Mesendoderm (in vitro differentiated cells): ENCODE measurements around the gene ONECUT3.

Experiments
- DNase-seq: peaks from one replicate; pipeline ENCODE4 v3.0.0; 2013
- H2AK5ac ChIP-seq: 2 replicates; pipeline ENCODE4 v1.6.1; 2013; ENCODE audit warnings: low read length, inconsistent platforms
- H2BK120ac ChIP-seq: 2 replicates; pipeline ENCODE4 v1.6.1; 2013; ENCODE audit warnings: low read depth, mild to moderate bottlenecking, low read length, moderate library complexity, mixed read lengths
- H2BK15ac ChIP-seq: replicated peaks from 2 replicates; pipeline ENCODE4 v1.6.1; 2013; ENCODE audit warnings: low read depth, mild to moderate bottlenecking, moderate library complexity
- H2BK5ac ChIP-seq: 2 replicates; pipeline ENCODE4 v1.6.1; 2013; ENCODE audit warnings: low read length, inconsistent platforms
- H3K18ac ChIP-seq: 2 replicates; pipeline ENCODE4 v1.6.1; 2013; ENCODE audit warnings: mild to moderate bottlenecking, low read length, mixed read lengths
- H3K23ac ChIP-seq: one replicate; pipeline ENCODE4 v1.6.1; 2013; ENCODE audit warnings: low read length
- H3K27ac ChIP-seq: 2 replicates; pipeline ENCODE4 v1.5.1; 2013; ENCODE audit warnings: low read depth, mild to moderate bottlenecking, inconsistent platforms, low read length, moderate library complexity
- H3K27me3 ChIP-seq: 2 replicates; pipeline ENCODE4 v1.6.1; 2013; ENCODE audit warnings: low read length, control low read depth, mild to moderate bottlenecking, inconsistent platforms; ENCODE audit not compliant: insufficient read depth, poor library complexity
- H3K36me3 ChIP-seq: 2 replicates; pipeline ENCODE4 v1.6.1; 2013; ENCODE audit warnings: low read length, inconsistent platforms; ENCODE audit not compliant: control insufficient read depth, insufficient read depth
- H3K4ac ChIP-seq: one replicate; pipeline ENCODE4 v1.6.1; 2013; ENCODE audit warnings: low read depth, mild to moderate bottlenecking, low read length, moderate library complexity
- H3K4me1 ChIP-seq: 2 replicates; pipeline ENCODE4 v1.6.1; 2013; ENCODE audit warnings: low read depth, low read length, inconsistent platforms; ENCODE audit not compliant: control insufficient read depth
- H3K4me2 ChIP-seq: 2 replicates; pipeline ENCODE4 v1.6.1; 2013; ENCODE audit warnings: low read length
- H3K4me3 ChIP-seq: 2 replicates; pipeline ENCODE4 v1.5.1; 2013; ENCODE audit warnings: mild to moderate bottlenecking, low read length
- H3K56ac ChIP-seq: one replicate; pipeline ENCODE4 v1.6.1; 2013; ENCODE audit warnings: low read length
- H3K79me1 ChIP-seq: 2 replicates; pipeline ENCODE4 v1.6.1; 2013; ENCODE audit warnings: low read length, inconsistent platforms
- H3K79me2 ChIP-seq: 2 replicates; pipeline ENCODE4 v1.6.1; 2013; ENCODE audit warnings: mild to moderate bottlenecking, low read length; ENCODE audit not compliant: control insufficient read depth, insufficient read depth
- H3K9ac ChIP-seq: 2 replicates; pipeline ENCODE4 v1.6.1; 2013; ENCODE audit warnings: low read length, inconsistent platforms
- H4K5ac ChIP-seq: one replicate; pipeline ENCODE4 v1.6.1; 2013; ENCODE audit warnings: low read length
- H4K8ac ChIP-seq: one replicate; pipeline ENCODE4 v1.6.1; 2013; ENCODE audit warnings: low read depth, mild to moderate bottlenecking, control low read depth, low read length, moderate library complexity
- WGBS: extraction: QIAGEN DNeasy Blood & Tissue Kit; methylation state at CpG from one replicate; pipeline ENCODE4 v1.1.7; 2013; ENCODE audit warnings: low lambda C conversion rate, missing lambda C conversion rate; ENCODE audit not compliant: insufficient coverage; ENCODE audit errors: extremely low coverage; 5-methylcytosine and 5-hydroxymethylcytosine counted together

The ONECUT3 gene

DNA sequence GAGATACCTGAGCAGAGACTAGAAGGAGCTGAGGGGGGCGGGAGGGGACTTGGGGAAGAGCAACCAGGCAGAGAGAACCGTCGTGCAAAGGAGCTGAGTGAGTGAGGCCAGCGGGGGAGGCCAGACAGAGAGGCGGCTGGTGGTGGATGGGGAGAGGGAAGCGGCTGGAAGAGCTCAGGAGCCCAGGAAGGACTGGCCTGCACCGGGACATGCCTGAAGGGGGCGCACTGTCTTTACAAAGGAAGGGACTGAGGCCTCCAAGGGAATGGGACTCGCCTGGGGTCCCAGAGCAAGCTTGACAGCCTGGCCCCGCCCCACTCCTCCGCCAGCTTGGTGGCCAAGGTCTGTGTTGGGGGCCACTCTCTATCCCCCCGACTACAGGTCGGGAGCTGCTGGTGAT lies 14.9 kb downstream of the ONECUT3 start:
- WGBS = no CpG with 5 or more reads among the region's 13 CpGs
- peak; percentile 81 for DNase-seq
- no peak overlapping the region for H3K23ac ChIP-seq
- no peak overlapping the region for H4K8ac ChIP-seq
- H2BK5ac ChIP-seq = no peak overlapping the region
- no peak overlapping the region for H2BK120ac ChIP-seq
- H3K4me2 ChIP-seq = no peak overlapping the region
- no peak overlapping the region for H2AK5ac ChIP-seq
- H3K79me1 ChIP-seq = no peaks in the 10 kb centered on the region
- no peak overlapping the region for H4K5ac ChIP-seq
- H3K27me3 ChIP-seq = peaks cover 41% of the 10 kb centered on the region
- no peak overlapping the region for H3K9ac ChIP-seq
- no peak overlapping the region for H3K27ac ChIP-seq
- no peaks in the 10 kb centered on the region for H3K4me1 ChIP-seq
- no peak overlapping the region for H3K56ac ChIP-seq
- no peaks in the 10 kb centered on the region for H3K36me3 ChIP-seq
- H2BK15ac ChIP-seq = no peak overlapping the region
- no peaks in the 10 kb centered on the region for H3K79me2 ChIP-seq
- no peak overlapping the region for H3K4me3 ChIP-seq
- H3K18ac ChIP-seq = no peak overlapping the region
- no peak overlapping the region for H3K4ac ChIP-seq

- no peak overlapping the region for H3K4me3 ChIP-seq
- H3K4ac ChIP-seq = no peak overlapping the region
- H2BK15ac ChIP-seq = no peak overlapping the region
- peaks cover 35% of the 10 kb centered on the region for H3K27me3 ChIP-seq
- no peak overlapping the region for H3K56ac ChIP-seq
- H3K9ac ChIP-seq = no peak overlapping the region
- H3K79me2 ChIP-seq = no peaks in the 10 kb centered on the region
- H3K18ac ChIP-seq = no peak overlapping the region
- no CpG with 5 or more reads among the region's 9 CpGs for whole genome bisulfite sequencing
- no peak overlapping the region for H3K27ac ChIP-seq
- no peak overlapping the region for H3K23ac ChIP-seq
- H3K4me2 ChIP-seq = no peak overlapping the region
- H3K36me3 ChIP-seq = no peaks in the 10 kb centered on the region
- no peaks in the 10 kb centered on the region for H3K79me1 ChIP-seq
- no peaks in the 10 kb centered on the region for H3K4me1 ChIP-seq
- H2BK5ac ChIP-seq = no peak overlapping the region
- no peak overlapping the region for H4K5ac ChIP-seq
- no peak overlapping the region for H4K8ac ChIP-seq
- H2BK120ac ChIP-seq = no peak overlapping the region
- no peak for DNase-seq
- H2AK5ac ChIP-seq = no peak overlapping the region
Measured at GRCh38 chr19:1768918-1769644, 15.8 kb downstream of the ONECUT3 start.

GRCh38 chr19:1769645-1769985 lies 16.3 kb downstream of the ONECUT3 start:
- no peak overlapping the region for H2BK15ac ChIP-seq
- H3K27ac ChIP-seq = no peak overlapping the region
- no peak overlapping the region for H3K4me2 ChIP-seq
- no peak overlapping the region for H4K8ac ChIP-seq
- no peaks in the 10 kb centered on the region for H3K36me3 ChIP-seq
- no peak overlapping the region for H3K4ac ChIP-seq
- DNase-seq = no peak
- H3K79me1 ChIP-seq = no peaks in the 10 kb centered on the region
- no peak overlapping the region for H3K18ac ChIP-seq
- no peak overlapping the region for H2BK120ac ChIP-seq
- no peak overlapping the region for H3K9ac ChIP-seq
- H3K23ac ChIP-seq = no peak overlapping the region
- H3K4me1 ChIP-seq = no peaks in the 10 kb centered on the region
- no peaks in the 10 kb centered on the region for H3K79me2 ChIP-seq
- no peak overlapping the region for H4K5ac ChIP-seq
- H2BK5ac ChIP-seq = no peak overlapping the region
- no peak overlapping the region for H3K56ac ChIP-seq
- peaks cover 31% of the 10 kb centered on the region for H3K27me3 ChIP-seq
- no peak overlapping the region for H3K4me3 ChIP-seq
- WGBS = no CpG with 5 or more reads among the region's 12 CpGs
- no peak overlapping the region for H2AK5ac ChIP-seq

DNA sequence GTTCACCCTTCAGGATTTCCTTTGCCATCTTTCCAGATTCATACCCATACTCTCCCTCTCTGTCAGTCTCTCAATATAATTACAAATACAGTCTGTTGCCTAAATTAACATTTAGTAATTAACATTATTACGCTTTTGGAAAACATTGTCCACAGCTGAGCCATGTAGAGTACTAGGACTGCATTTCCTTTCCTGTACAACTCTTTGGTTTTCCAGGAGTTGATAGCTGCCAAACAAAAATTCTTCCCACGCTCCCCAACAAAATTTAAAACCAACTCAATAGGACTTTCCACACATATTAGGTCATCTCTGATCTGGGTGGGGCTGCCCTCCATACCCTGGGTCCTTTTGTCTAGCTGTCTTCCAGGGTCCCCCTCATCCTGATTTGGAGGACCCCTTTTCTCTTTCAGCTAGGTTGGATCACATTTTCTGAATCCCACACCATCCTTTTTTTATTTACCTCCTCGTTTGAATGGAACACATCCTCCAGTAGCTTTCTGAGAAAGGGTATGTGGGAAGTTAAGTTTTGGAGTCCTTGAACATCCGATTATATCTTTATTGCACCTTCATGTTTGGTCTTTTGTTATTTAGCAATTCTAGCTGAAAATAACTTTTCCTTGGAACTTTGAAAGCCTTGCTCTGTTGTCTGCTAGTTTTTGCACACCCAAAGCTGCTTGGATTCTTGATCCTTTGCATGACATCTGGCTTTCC lies 17.7 kb downstream of the ONECUT3 start:
- no peaks in the 10 kb centered on the region for H3K79me2 ChIP-seq
- no peak overlapping the region for H3K56ac ChIP-seq
- H2BK5ac ChIP-seq = no peak overlapping the region
- H3K18ac ChIP-seq = no peak overlapping the region
- no peak overlapping the region for H3K9ac ChIP-seq
- no peak overlapping the region for H2BK120ac ChIP-seq
- no CpG with 5 or more reads among the region's 4 CpGs for WGBS
- H3K36me3 ChIP-seq = no peaks in the 10 kb centered on the region
- no peaks in the 10 kb centered on the region for H3K79me1 ChIP-seq
- H3K4me3 ChIP-seq = no peak overlapping the region
- H3K27ac ChIP-seq = no peak overlapping the region
- H4K8ac ChIP-seq = no peak overlapping the region
- H4K5ac ChIP-seq = no peak overlapping the region
- H2AK5ac ChIP-seq = no peak overlapping the region
- H2BK15ac ChIP-seq = no peak overlapping the region
- H3K27me3 ChIP-seq = peaks cover 24% of the 10 kb centered on the region
- H3K23ac ChIP-seq = no peak overlapping the region
- no peak overlapping the region for H3K4me2 ChIP-seq
- no peak for DNase-seq
- H3K4ac ChIP-seq = no peak overlapping the region
- H3K4me1 ChIP-seq = no peaks in the 10 kb centered on the region

- no CpG with 5 or more reads among the region's 8 CpGs for WGBS
- Histone ChIP-seq H4K5ac (no peak overlapping the region), H3K79me1 (no peaks in the 10 kb centered on the region), H3K4me3 (no peak overlapping the region), H4K8ac (no peak overlapping the region), H3K4me2 (no peak overlapping the region), H3K18ac (no peak overlapping the region), H2AK5ac (no peak overlapping the region), H2BK120ac (no peak overlapping the region), H3K4ac (no peak overlapping the region), H3K9ac (no peak overlapping the region), H3K27me3 (peaks cover 26% of the 10 kb centered on the region), H2BK15ac (no peak overlapping the region), H3K56ac (no peak overlapping the region), H3K23ac (no peak overlapping the region), H3K79me2 (no peaks in the 10 kb centered on the region), H3K27ac (no peak overlapping the region), H3K4me1 (no peaks in the 10 kb centered on the region), H3K36me3 (no peaks in the 10 kb centered on the region), H2BK5ac (no peak overlapping the region)
- DNase-seq = no peak
Measured at GRCh38 chr19:1773184-1773583, 19.9 kb downstream of the ONECUT3 start.
